ENCODE data around the gene DLX3. TPM values are rescaled to one million over a fixed set of nuclear protein-coding genes. Genes with fewer than 3 reads are reported as not detected.

Gene DLX3
- total RNA-seq, 2 donors from 2014 or later: not detected

DNA sequence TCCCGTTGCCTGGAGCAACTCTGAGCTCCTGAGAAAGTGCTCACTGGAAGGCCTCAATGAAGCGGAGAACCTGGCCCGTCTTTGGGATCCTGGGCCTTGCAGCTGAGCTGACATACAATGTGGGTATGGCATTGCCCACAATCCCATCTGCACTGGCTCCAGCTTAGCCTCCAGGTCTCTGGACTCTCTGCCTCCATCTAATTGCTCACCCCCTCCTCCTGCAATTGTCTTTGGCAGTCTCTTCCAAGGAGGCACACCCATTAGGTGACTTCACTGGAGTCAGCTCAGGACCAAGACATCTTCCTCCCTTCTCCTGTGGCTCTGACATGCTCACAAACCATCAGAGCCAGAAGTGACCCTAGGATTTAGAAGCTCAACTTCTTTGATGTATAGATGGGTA is 24.5 kb downstream of the DLX3 start:
- Mint-ChIP-seq H3K27me3 (peaks cover 84% of the 10 kb centered on the region), H3K4me3 (peak overlapping the region; percentile 73), H3K36me3 (ENCODE audit: low read depth) (peaks cover 6% of the 10 kb centered on the region), H3K27ac (no peak overlapping the region), H3K4me1 (peaks cover 25% of the 10 kb centered on the region)
- ATAC-seq (no peak), DNase-seq (no peak)
- no peaks in the 10 kb centered on the region for H3K9me3 ChIP-seq (ENCODE audit: control insufficient read depth, low read length, poor library complexity, severe bottlenecking)

DNA sequence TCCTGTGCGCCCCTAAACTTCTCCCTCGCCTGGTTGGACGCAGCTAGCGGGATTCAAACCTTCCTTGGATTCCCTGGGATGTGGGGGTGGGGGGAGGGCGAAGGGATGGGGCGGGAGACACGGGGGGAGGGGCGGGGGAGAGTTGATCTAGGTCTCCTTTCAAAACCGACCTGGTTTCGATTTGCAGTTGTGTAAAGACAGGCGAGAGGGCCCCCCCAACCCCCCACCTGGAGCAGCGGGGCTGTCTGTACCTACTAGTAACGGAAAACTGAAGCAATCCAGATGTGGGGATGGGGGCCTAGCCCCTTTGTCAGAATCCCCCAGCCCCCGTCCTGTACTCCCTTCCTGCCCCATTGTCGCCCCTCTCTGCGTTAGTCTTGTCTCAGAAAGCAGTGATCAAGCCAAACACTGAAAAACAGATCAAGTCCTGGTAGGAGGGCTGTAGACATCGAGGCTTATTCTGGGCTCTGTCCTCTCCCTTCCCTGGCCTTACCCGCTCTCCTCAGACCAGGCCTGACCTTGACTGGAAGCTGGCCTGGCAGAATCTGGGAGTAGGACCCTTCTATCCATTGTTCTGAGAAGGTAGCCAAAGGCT is 25.1 kb downstream of the DLX3 start:
- H3K4me1 Mint-ChIP-seq: peaks cover 28% of the 10 kb centered on the region
- H3K27me3 Mint-ChIP-seq: peaks cover 85% of the 10 kb centered on the region
- DNase-seq: no peak
- no peak for ATAC-seq
- peaks cover 6% of the 10 kb centered on the region for H3K36me3 Mint-ChIP-seq (ENCODE audit: low read depth)
- peak overlapping the region; percentile 91 for H3K4me3 Mint-ChIP-seq
- H3K27ac Mint-ChIP-seq: no peak overlapping the region
- H3K9me3 ChIP-seq (ENCODE audit: control insufficient read depth, low read length, poor library complexity, severe bottlenecking): no peaks in the 10 kb centered on the region

DNA sequence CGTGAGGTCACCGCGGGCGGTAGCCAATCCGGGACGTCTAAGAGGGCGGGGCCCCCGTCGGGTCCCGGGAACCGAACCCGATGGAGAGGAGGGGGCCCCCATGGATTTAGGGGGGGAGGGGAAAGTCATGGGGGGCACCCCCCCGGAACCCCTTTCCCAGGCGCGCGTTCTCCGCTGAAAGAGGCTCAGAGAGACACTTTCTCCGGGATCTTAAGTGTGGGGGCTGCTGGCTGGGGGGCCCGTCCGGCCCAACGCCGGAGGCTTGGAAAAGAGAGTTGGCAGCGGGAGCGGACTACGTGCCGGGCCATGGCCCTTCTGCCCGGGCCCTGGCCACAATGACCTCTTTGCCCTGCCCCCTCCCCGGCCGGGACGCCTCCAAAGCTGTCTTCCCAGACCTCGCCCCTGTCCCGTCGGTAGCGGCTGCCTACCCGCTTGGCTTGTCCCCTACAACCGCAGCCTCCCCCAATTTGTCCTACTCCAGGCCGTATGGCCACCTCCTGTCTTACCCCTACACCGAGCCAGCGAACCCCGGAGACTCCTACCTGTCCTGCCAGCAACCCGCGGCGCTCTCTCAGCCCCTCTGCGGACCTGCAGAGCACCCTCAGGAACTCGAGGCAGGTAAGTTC is 25.8 kb downstream of the DLX3 start, which contains the start of gene DLX4:
TSS of gene DLX4 (plus strand) at position 57 of the 626 bp plus-strand sequence. CDS start at position 336, 279 bp downstream.
- H3K4me1 Mint-ChIP-seq: peaks cover 35% of the 10 kb centered on the region
- H3K27ac Mint-ChIP-seq: no peak within 1 kb of the TSS
- ATAC-seq (no peak), DNase-seq (peak in 1 of 3 donors; percentile 30)
- H3K4me3 Mint-ChIP-seq: peak within 1 kb of the TSS; percentile 91
- no peaks in the 10 kb centered on the region for H3K9me3 ChIP-seq (ENCODE audit: control insufficient read depth, low read length, poor library complexity, severe bottlenecking)
- peaks cover 6% of the 10 kb centered on the region for H3K36me3 Mint-ChIP-seq (ENCODE audit: low read depth)
- H3K27me3 Mint-ChIP-seq: peaks cover 86% of the 10 kb centered on the region

DNA sequence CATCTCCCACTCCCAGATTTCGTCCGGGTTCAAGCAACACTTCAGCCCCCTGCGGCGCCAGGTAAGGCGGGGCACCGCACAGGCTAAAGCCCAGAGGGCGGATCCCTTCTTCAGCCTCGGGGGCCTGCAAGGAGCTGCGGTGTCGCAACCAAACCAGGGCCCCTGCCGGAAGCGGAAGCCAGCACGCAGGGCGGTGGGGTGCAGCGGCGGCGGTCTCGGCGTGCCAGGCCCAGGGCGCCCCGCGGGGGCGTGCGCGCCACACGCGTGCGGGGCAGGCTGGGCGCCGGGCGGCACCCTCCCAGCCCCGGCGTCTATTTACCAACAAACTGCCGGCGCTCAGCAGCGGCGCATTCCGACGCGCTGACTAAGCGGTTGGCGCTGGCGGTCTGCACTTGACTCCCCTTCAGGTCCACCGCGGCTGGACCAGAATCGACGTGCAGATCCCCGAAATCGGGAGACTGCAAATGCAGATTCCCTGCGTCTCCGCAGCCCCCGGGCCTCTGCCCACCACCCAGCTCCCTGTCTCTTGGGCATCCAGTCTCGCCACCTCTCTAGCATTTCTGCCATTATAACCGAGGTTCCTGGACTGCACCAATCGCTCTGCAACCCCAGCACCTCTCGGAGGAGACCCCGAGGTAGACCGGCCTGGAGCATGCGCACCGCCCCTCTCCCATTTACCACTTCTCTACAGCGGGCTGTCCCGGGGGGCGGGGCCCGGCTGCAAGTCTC is 26.5 kb downstream of the DLX3 start:
- ATAC-seq (peak; percentile 76), DNase-seq (peak; percentile 33 to 44 (median 41))
- no peaks in the 10 kb centered on the region for H3K9me3 ChIP-seq (ENCODE audit: control insufficient read depth, low read length, poor library complexity, severe bottlenecking)
- H3K27ac Mint-ChIP-seq: no peak overlapping the region
- peaks cover 8% of the 10 kb centered on the region for H3K36me3 Mint-ChIP-seq (ENCODE audit: low read depth)
- H3K4me3 Mint-ChIP-seq: peak overlapping the region; percentile 91
- peaks cover 40% of the 10 kb centered on the region for H3K4me1 Mint-ChIP-seq
- H3K27me3 Mint-ChIP-seq: peaks cover 86% of the 10 kb centered on the region

DNA sequence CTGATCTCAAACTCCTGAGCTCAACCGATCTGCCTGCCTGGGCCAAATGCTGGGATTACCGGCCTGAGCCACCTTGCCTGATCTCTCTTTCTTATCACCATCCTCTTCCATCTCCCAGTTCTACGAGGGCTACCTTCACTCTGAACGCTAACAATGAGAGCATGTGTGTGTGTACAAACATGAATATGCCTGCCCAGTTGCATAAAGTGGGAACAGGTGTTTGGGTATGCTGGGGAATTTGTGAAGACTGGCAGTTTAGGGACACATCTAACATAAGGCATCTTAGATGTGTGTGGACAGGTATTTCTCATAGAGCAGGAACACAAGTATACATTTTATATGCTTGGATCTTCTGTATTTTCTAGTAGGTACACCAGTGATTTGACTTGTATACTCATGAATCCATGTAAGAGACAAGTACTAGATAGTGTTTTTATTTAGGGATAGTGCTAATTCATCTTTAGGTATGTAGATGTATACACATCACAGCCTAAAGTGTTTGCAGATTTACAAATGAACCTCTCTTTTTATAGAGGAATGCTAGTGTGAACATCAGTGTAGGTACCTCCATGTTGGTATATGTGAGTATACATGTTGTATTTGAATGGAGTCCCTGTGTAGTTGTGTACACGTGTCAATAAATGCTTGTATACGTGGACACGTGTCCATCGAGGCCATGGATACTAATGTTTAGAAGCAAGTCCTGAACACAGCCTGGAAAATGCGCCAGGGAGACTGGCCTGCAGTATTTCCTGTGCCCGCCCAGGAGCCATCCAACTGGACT is 27.2 kb downstream of the DLX3 start:
- DNase-seq: no peak
- Mint-ChIP-seq H3K36me3 (ENCODE audit: low read depth) (peaks cover 9% of the 10 kb centered on the region), H3K4me3 (peak overlapping the region; percentile 91), H3K27ac (no peak overlapping the region), H3K4me1 (peaks cover 41% of the 10 kb centered on the region), H3K27me3 (peaks cover 86% of the 10 kb centered on the region)
- no peak for ATAC-seq
- H3K9me3 ChIP-seq (ENCODE audit: control insufficient read depth, low read length, poor library complexity, severe bottlenecking): no peaks in the 10 kb centered on the region

DNA sequence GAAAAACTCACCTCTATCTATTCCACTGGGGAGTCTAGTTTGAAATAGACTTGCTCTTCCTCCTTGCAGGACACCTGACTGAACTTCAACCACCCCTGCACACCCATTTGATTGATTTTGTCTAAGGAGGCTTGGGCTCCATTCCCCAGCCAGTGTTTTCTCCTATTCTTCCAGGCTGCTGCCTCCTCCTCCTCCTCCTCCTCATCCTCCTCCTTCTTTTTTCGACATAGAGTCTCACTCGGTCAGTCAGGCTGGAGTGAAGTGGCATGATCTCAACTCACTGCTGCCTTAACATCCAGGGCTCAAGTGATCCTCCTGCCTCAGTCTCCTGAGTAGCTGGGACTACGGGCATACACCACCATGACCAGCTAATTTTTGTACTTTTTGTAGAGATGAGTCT is 27.8 kb downstream of the DLX3 start:
- Mint-ChIP-seq H3K27ac (no peak overlapping the region), H3K4me3 (peak overlapping the region; percentile 0), H3K27me3 (peaks cover 87% of the 10 kb centered on the region), H3K36me3 (ENCODE audit: low read depth) (peaks cover 9% of the 10 kb centered on the region), H3K4me1 (peaks cover 39% of the 10 kb centered on the region)
- no peak for ATAC-seq
- H3K9me3 ChIP-seq (ENCODE audit: control insufficient read depth, low read length, poor library complexity, severe bottlenecking): no peaks in the 10 kb centered on the region
- no peak for DNase-seq

DNA sequence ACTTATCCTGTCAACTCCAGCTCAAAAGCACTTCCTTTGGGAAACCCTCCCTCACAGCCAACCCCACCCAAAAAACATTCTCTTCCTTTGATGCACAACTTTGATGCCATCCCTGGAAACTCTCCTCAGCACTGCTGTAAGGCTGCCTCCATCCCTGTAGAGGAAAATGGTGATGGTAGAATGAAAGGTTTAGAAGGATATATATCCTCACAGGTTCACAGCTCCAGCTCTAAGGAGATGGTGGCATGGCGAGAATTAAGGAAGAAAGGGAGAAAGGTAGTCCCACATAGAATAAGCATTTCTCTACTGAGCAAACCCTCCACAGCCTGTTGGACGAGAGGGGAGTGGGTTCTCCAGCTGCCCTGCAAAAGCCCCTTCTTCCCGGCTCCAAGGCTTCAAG is 28.3 kb downstream of the DLX3 start:
- no peaks in the 10 kb centered on the region for H3K9me3 ChIP-seq (ENCODE audit: control insufficient read depth, low read length, poor library complexity, severe bottlenecking)
- no peak for ATAC-seq
- no peak for DNase-seq
- H3K27me3 Mint-ChIP-seq: peaks cover 89% of the 10 kb centered on the region
- H3K27ac Mint-ChIP-seq: no peak overlapping the region
- peaks cover 9% of the 10 kb centered on the region for H3K36me3 Mint-ChIP-seq (ENCODE audit: low read depth)
- H3K4me3 Mint-ChIP-seq: peak overlapping the region; percentile 13
- peaks cover 37% of the 10 kb centered on the region for H3K4me1 Mint-ChIP-seq

DNA sequence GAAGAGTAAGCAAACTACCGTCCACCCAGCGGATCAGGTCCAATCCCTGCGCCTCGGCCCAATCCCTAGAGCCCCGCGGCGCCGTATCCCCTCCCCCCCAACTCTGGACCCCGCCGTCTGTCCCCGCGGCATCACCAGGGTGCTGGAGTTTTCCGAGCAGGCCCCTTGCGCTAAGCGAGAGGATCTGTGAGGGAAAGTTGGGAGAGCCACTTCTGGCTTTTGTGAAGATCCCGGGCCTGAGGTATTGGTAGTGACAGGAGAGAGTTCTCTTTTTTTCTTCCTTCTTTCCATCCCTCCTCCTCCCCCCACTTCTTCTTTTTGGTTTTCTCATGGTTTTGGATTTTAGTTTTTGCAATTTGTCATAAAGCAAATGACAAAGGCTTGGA is 29.5 kb downstream of the DLX3 start:
- peaks cover 7% of the 10 kb centered on the region for H3K36me3 Mint-ChIP-seq (ENCODE audit: low read depth)
- H3K9me3 ChIP-seq (ENCODE audit: control insufficient read depth, low read length, poor library complexity, severe bottlenecking): no peaks in the 10 kb centered on the region
- H3K4me3 Mint-ChIP-seq: peak overlapping the region; percentile 74
- ATAC-seq (no peak), DNase-seq (no peak)
- H3K4me1 Mint-ChIP-seq: peaks cover 29% of the 10 kb centered on the region
- peaks cover 86% of the 10 kb centered on the region for H3K27me3 Mint-ChIP-seq
- no peak overlapping the region for H3K27ac Mint-ChIP-seq

DNA sequence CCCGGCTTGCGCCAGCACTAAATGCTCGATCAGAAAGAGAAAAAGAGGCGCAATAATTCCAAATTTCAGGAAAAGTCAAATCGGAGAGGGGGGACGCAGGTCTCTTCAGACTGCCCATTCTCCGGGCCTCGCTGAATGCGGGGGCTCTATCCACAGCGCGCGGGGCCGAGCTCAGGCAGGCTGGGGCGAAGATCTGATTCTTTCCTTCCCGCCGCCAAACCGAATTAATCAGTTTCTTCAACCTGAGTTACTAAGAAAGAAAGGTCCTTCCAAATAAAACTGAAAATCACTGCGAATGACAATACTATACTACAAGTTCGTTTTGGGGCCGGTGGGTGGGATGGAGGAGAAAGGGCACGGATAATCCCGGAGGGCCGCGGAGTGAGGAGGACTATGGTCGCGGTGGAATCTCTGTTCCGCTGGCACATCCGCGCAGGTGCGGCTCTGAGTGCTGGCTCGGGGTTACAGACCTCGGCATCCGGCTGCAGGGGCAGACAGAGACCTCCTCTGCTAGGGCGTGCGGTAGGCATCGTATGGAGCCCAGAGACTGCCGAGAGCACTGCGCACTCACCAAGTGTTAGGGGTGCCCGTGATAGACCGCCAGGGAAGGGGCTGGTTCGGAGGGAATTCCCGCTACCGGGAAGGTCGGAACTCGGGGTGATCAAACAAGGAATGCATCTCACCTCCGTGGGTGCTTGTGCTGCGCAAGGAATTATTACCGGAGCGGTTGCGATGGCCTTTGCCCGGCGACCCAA is 30.1 kb downstream of the DLX3 start:
- H3K9me3 ChIP-seq (ENCODE audit: control insufficient read depth, low read length, poor library complexity, severe bottlenecking): no peaks in the 10 kb centered on the region
- Mint-ChIP-seq H3K4me1 (peaks cover 24% of the 10 kb centered on the region), H3K4me3 (peak overlapping the region; percentile 74), H3K27me3 (peaks cover 80% of the 10 kb centered on the region), H3K36me3 (ENCODE audit: low read depth) (peaks cover 7% of the 10 kb centered on the region), H3K27ac (peak overlapping the region; percentile 45)
- ATAC-seq (no peak), DNase-seq (no peak)

DNA sequence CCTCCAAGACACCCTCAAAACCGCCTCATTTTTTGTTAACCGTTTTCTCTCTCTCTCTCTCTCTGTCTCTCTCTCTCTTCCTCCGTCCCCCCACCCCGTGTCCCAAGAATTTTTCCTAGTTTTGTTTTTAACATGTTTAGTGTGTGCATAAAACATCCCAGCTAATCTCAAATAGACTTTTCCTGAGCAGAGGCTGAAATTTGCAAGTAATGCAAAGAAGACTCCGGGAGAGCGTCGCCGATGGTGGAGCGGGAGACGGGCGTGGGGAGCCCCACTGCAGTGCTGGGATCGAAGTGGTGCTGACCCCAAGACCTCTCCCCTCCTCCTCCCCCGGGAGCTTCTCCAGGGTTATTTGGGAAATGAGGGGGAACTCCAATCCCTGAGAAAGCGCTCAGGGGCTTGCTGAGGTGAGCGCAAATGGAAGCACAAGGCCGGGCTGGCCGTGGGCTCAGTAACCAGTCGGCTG is 30.7 kb downstream of the DLX3 start:
- Mint-ChIP-seq H3K4me1 (peaks cover 21% of the 10 kb centered on the region), H3K4me3 (peak overlapping the region; percentile 74), H3K27ac (peak overlapping the region; percentile 45), H3K36me3 (ENCODE audit: low read depth) (peaks cover 7% of the 10 kb centered on the region), H3K27me3 (peaks cover 74% of the 10 kb centered on the region)
- H3K9me3 ChIP-seq (ENCODE audit: control insufficient read depth, low read length, poor library complexity, severe bottlenecking): no peaks in the 10 kb centered on the region
- DNase-seq (no peak), ATAC-seq (no peak)

DNA sequence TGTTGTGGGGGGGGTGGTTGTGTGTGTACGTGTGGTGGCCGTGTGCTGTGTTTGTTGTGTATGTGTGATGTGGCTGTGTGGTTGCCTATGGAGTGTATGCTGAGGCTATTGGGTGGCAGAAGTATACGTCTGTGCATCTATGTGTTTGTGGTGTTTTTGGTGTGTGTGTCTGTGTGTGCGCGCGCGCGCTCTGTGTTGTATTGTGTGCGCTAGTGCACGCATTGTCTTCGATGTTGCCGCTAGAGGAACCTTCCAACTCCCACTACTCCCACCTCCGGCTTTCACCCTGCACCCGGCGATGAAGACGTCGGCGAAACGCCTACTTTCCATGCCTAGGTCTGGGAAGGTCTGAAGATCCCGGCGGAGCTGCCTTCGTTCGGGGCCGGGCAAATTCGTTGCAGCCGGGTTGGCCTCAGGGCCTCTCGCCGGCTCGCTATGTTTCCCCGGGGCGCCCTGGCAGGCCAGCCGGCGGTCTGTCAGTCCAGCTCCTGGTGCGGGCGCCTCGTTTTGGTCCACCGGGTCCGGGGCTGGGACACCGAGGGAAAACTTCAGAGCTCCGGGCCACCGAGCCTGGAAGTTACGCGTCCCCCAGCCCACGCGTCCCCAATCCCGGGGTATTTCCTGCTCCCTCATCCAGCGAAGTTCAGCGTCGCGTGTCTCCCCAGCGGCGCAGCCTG is 31.3 kb downstream of the DLX3 start:
- DNase-seq (no peak), ATAC-seq (no peak)
- H3K4me3 Mint-ChIP-seq: peak overlapping the region; percentile 74
- H3K27ac Mint-ChIP-seq: peak overlapping the region; percentile 45
- H3K27me3 Mint-ChIP-seq: peaks cover 71% of the 10 kb centered on the region
- H3K4me1 Mint-ChIP-seq: peaks cover 19% of the 10 kb centered on the region
- peaks cover 7% of the 10 kb centered on the region for H3K36me3 Mint-ChIP-seq (ENCODE audit: low read depth)
- H3K9me3 ChIP-seq (ENCODE audit: control insufficient read depth, low read length, poor library complexity, severe bottlenecking): no peaks in the 10 kb centered on the region

DNA sequence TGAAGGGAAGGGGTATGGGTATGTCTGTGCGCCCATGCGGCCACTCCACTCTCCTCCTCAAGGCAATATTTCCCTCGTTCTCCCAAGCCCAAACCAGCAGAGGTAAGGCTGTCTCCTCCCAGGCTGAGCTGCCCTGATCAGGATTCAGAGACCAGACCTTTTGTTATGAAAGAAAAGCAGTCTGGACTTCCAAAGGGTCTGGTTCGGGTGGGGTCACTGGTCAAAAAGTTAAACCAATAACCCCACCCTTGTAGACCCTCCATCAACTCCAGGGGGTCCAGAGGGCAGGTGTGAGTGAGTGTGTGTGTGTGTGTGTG is 31.8 kb downstream of the DLX3 start:
- peaks cover 71% of the 10 kb centered on the region for H3K27me3 Mint-ChIP-seq
- H3K9me3 ChIP-seq (ENCODE audit: control insufficient read depth, low read length, poor library complexity, severe bottlenecking): no peaks in the 10 kb centered on the region
- H3K27ac Mint-ChIP-seq: peak overlapping the region; percentile 45
- H3K4me3 Mint-ChIP-seq: no peak overlapping the region
- no peak for DNase-seq
- ATAC-seq: no peak
- peaks cover 19% of the 10 kb centered on the region for H3K4me1 Mint-ChIP-seq
- H3K36me3 Mint-ChIP-seq (ENCODE audit: low read depth): peaks cover 7% of the 10 kb centered on the region
